PC-3 (cell line): ENCODE measurements around the gene USH1G.

Experiments
- CTCF ChIP-seq: fragments of 300-600 bp; sonication (generic); conservative IDR thresholded peaks from 2 replicates; pipeline ENCODE4 v1.5.1; 2017; ENCODE audit warnings: antibody characterized with exemption, low read depth, mild to moderate bottlenecking, low read length
- EZH2phosphoT487 ChIP-seq: fragments of 300-600 bp; sonication (generic); IDR thresholded peaks from 2 replicates; pipeline ENCODE4 v1.6.1; 2018; ENCODE audit warnings: mild to moderate bottlenecking, antibody characterized with exemption, low read length, borderline replicate concordance

- no peak for TF ChIP-seq CTCF
- no peak for TF ChIP-seq EZH2phosphoT487
These were observed 48.4 kb downstream of the USH1G start for GRCh38 chr17:74874615-74875037.
